ENCODE results near the gene PARN. TPM values are rescaled to one million over a fixed set of nuclear protein-coding genes. Genes with fewer than 3 reads are reported as not detected.
A peak's percentile ranks its signal among the peaks of the same experiment; 100 is the strongest.
"Not testable (repeated sequence)": the region's sequence is repeated elsewhere in the genome, so short reads cannot be mapped to it uniquely, and the experiment has no call there.

Gene PARN
- total RNA-seq, 1 donor from 2014 or later: 31.2 TPM

- intact Hi-C loops (cut with DNase I): no loop called here
- Histone ChIP-seq H3K4me3 (no peak overlapping the region), H3K9me3 (no peaks in the 10 kb centered on the region), H3K27ac (no peak overlapping the region), H3K27me3 (no peaks in the 10 kb centered on the region), H3K36me3 (peaks cover 99% of the 10 kb centered on the region), H3K4me1 (peaks cover under 1% of the 10 kb centered on the region)
- no peak for TF ChIP-seq CTCF (IDR thresholded peaks at IDR 0.05)
- ATAC-seq (no peak), DNase-seq (no peak)
Measured at GRCh38 chr16:14650629-14651028, 20.6 kb upstream of the PARN start.

- Histone ChIP-seq H3K27me3 (no peaks in the 10 kb centered on the region), H3K9me3 (no peaks in the 10 kb centered on the region), H3K27ac (no peak overlapping the region), H3K36me3 (peaks cover 99% of the 10 kb centered on the region), H3K4me1 (no peaks in the 10 kb centered on the region), H3K4me3 (no peak overlapping the region)
- intact Hi-C loops (cut with DNase I): no loop called here
- ATAC-seq (no peak), DNase-seq (no peak)
- no peak for TF ChIP-seq CTCF (IDR thresholded peaks at IDR 0.05)
Measured at GRCh38 chr16:14649816-14650215, 19.8 kb upstream of the PARN start.

- Histone ChIP-seq H3K4me3 (no peak overlapping the region), H3K36me3 (peaks cover 61% of the 10 kb centered on the region), H3K4me1 (peaks cover 10% of the 10 kb centered on the region), H3K9me3 (no peaks in the 10 kb centered on the region), H3K27me3 (no peaks in the 10 kb centered on the region), H3K27ac (no peak overlapping the region)
- DNase-seq (no peak), ATAC-seq (peak; percentile 72)
- no peak for TF ChIP-seq CTCF (IDR thresholded peaks at IDR 0.05)
- intact Hi-C loops (cut with DNase I): no loop called here
Measured at GRCh38 chr16:14641926-14642325, 11.9 kb upstream of the PARN start.

- Histone ChIP-seq H3K4me1 (peaks cover 10% of the 10 kb centered on the region), H3K36me3 (peaks cover 53% of the 10 kb centered on the region), H3K27ac (no peak overlapping the region), H3K4me3 (no peak overlapping the region), H3K9me3 (no peaks in the 10 kb centered on the region), H3K27me3 (no peaks in the 10 kb centered on the region)
- intact Hi-C loops (cut with DNase I): no loop called here
- TF ChIP-seq CTCF (IDR thresholded peaks at IDR 0.05): no peak
- ATAC-seq: no peak
- no peak for DNase-seq
Measured at GRCh38 chr16:14641206-14641605, 11.1 kb upstream of the PARN start.

GRCh38 chr16:14640538-14640937 is 10.5 kb upstream of the PARN start:
- no peak overlapping the region for H3K4me3 ChIP-seq
- H3K36me3 ChIP-seq: peaks cover 47% of the 10 kb centered on the region
- H3K27ac ChIP-seq: no peak overlapping the region
- no peak for DNase-seq
- ATAC-seq: no peak
- no peaks in the 10 kb centered on the region for H3K9me3 ChIP-seq
- peaks cover 15% of the 10 kb centered on the region for H3K4me1 ChIP-seq
- no peaks in the 10 kb centered on the region for H3K27me3 ChIP-seq
- TF ChIP-seq CTCF (IDR thresholded peaks at IDR 0.05): no peak
- intact Hi-C loops (cut with DNase I): no loop called here

- ATAC-seq; DNase-seq; H3K4me3 ChIP-seq; intact Hi-C loops (cut with DNase I); H3K9me3 ChIP-seq; H3K27me3 ChIP-seq: not testable (repeated sequence)
- H3K4me1 ChIP-seq: peaks cover 24% of the 10 kb centered on the region
- H3K36me3 ChIP-seq: peaks cover 29% of the 10 kb centered on the region
- peak overlapping the region; percentile 67 for H3K27ac ChIP-seq
Measured at GRCh38 chr16:14636951-14637240, 6.8 kb upstream of the PARN start.

- H3K27ac ChIP-seq: peak overlapping the region; percentile 67
- not testable (repeated sequence) for DNase-seq, H3K4me3 ChIP-seq
Measured at GRCh38 chr16:14636179-14636950, 6.3 kb upstream of the PARN start.

More at GRCh38 chr16:14636179-14636950, 6.3 kb upstream of the PARN start:
- H3K9me3 ChIP-seq; ATAC-seq; H3K27me3 ChIP-seq; intact Hi-C loops (cut with DNase I): not testable (repeated sequence)
- H3K36me3 ChIP-seq: peaks cover 29% of the 10 kb centered on the region
- peaks cover 28% of the 10 kb centered on the region for H3K4me1 ChIP-seq

All from upper lobe of right lung (tissue), 1 donor.